Karpas-422 (cell line): ENCODE results near the gene SLC1A2. TPM values are rescaled to one million over a fixed set of nuclear protein-coding genes. Genes with fewer than 3 reads are reported as not detected.

Experiments used
- DNase-seq: peaks from one replicate; pipeline ENCODE4 v3.0.0-alpha.2; 2015
- H2AFZ ChIP-seq: fragments of 200-600 bp; sonication (generic); 2 replicates; pipeline ENCODE4 v1.6.1; 2014; ENCODE audit warnings: antibody characterized with exemption, low read length, mixed read lengths
- H3K27ac ChIP-seq: fragments of 200-600 bp; sonication (generic); 2 replicates; pipeline ENCODE4 v1.5.1; 2014; ENCODE audit warnings: mild to moderate bottlenecking, low read length, moderate library complexity
- H3K27me3 ChIP-seq: fragments of 200-600 bp; sonication (generic); 2 replicates; pipeline ENCODE4 v1.6.1; 2014; ENCODE audit warnings: low read length, mixed read lengths
- H3K36me3 ChIP-seq: fragments of 200-600 bp; sonication (generic); 2 replicates; pipeline ENCODE4 v1.6.1; 2014; ENCODE audit warnings: low read length, mixed read lengths; ENCODE audit not compliant: insufficient read depth
- H3K4me1 ChIP-seq: fragments of 200-600 bp; sonication (generic); 2 replicates; pipeline ENCODE4 v1.6.1; 2014; ENCODE audit warnings: mild to moderate bottlenecking, low read length, mixed read lengths
- H3K4me2 ChIP-seq: fragments of 200-600 bp; sonication (generic); 2 replicates; pipeline ENCODE4 v1.6.1; 2014; ENCODE audit warnings: low read length, low read depth, mild to moderate bottlenecking; ENCODE audit not compliant: poor library complexity, severe bottlenecking
- H3K4me3 ChIP-seq: fragments of 200-600 bp; sonication (generic); 2 replicates; pipeline ENCODE4 v1.5.1; 2014; ENCODE audit warnings: mild to moderate bottlenecking, antibody characterized with exemption, low read length, mixed read lengths
- H3K79me2 ChIP-seq: fragments of 200-600 bp; sonication (generic); 2 replicates; pipeline ENCODE4 v1.6.1; 2014; ENCODE audit warnings: mild to moderate bottlenecking, low read length, mixed read lengths
- H3K9ac ChIP-seq: fragments of 200-600 bp; sonication (generic); 2 replicates; pipeline ENCODE4 v1.6.0; 2014; ENCODE audit warnings: low read length
- H3K9me2 ChIP-seq: fragments of 200-600 bp; sonication (generic), shearing (Covaris generic); replicated peaks from 2 replicates; pipeline ENCODE4 v1.6.0; 2014; ENCODE audit warnings: mild to moderate bottlenecking, low read length, moderate library complexity; ENCODE audit not compliant: insufficient read depth
- H3K9me3 ChIP-seq: fragments of 300-700, 200-600 bp; sonication (generic); 2 replicates; pipeline ENCODE4 v1.6.1; 2014; ENCODE audit warnings: low read length, mixed read lengths
- H4K20me1 ChIP-seq: fragments of 200-600 bp; sonication (generic); 2 replicates; pipeline ENCODE4 v1.6.1; 2014; ENCODE audit warnings: mild to moderate bottlenecking, antibody characterized with exemption, low read length, low read depth; ENCODE audit not compliant: insufficient read depth
- total RNA-seq: library from RNA; depleted of rRNA; stranded (reverse); fragments of >200 nt; shearing (Covaris generic); gene quantifications from 2 replicates; pipeline ENCODE4 v1.2.3, GENCODE V29; 2014; ENCODE audit warnings: low replicate concordance

The SLC1A2 gene
- total RNA-seq, 1 experiment from 2014 or later: not detected

- Histone ChIP-seq H3K27me3 (no peaks in the 10 kb centered on the region), H3K9me3 (no peaks in the 10 kb centered on the region), H3K27ac (no peak overlapping the region), H4K20me1 (no peaks in the 10 kb centered on the region), H3K9me2 (no peaks in the 10 kb centered on the region), H3K36me3 (no peaks in the 10 kb centered on the region), H3K4me3 (no peak overlapping the region), H3K79me2 (no peaks in the 10 kb centered on the region), H2AFZ (no peak overlapping the region), H3K4me2 (no peak overlapping the region), H3K9ac (no peak overlapping the region), H3K4me1 (no peaks in the 10 kb centered on the region)
- DNase-seq: no peak
Observed at GRCh38 chr11:35214792-35215193, 204.6 kb downstream of the SLC1A2 start.

DNA sequence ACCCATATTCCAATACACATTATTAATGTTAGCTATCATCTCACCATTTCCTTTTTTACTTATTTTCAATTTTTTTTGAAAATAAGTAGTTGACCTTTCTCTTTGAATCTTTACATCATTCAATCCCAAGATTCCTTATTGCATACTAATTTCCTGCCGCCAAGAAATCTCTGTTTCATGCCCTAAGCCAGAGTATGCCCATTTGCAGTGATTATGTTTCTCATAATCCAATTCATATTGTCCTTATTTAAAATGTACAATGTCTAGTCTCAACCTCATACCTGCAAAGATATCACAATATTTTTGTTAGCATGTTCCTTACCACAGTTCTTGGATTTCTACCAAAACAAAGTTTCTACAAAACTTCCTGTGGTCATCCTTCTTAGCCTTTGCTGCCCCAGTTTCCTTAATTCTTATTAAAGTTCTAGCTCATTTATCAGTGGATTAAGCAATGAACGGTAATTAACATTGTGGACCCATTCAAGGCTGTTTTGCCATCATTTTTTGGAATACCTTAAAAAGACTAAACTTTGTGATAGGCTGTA, 205.1 kb downstream of the SLC1A2 start:
- DNase-seq: no peak
- H3K4me3 ChIP-seq: no peak overlapping the region
- H3K4me1 ChIP-seq: no peaks in the 10 kb centered on the region
- H3K36me3 ChIP-seq: no peaks in the 10 kb centered on the region
- no peaks in the 10 kb centered on the region for H4K20me1 ChIP-seq
- no peak overlapping the region for H3K4me2 ChIP-seq
- H2AFZ ChIP-seq: no peak overlapping the region
- H3K9me2 ChIP-seq: no peaks in the 10 kb centered on the region
- H3K27me3 ChIP-seq: no peaks in the 10 kb centered on the region
- H3K79me2 ChIP-seq: no peaks in the 10 kb centered on the region
- H3K27ac ChIP-seq: no peak overlapping the region
- no peak overlapping the region for H3K9ac ChIP-seq
- H3K9me3 ChIP-seq: no peaks in the 10 kb centered on the region

DNA sequence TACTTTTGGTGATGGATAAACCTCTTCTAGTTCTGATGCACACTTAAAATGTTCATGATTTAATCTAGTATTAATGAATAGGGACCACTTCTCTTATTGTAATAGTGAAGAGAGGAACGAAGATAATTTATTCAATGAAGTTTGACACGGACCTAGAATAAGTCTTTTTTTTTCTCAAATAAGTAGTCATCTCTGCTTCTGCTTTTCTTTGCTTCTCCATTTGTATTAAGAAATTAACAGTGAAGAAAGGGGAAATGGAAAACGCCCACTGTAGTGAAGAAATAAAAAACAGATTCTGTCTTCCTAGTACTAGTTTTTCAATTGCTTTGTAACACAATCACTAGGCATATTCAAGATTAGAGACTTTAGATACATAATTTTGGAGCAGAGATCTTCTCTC, 207.4 kb downstream of the SLC1A2 start:
- Histone ChIP-seq H3K9me3 (no peaks in the 10 kb centered on the region), H3K9me2 (no peaks in the 10 kb centered on the region), H3K79me2 (no peaks in the 10 kb centered on the region), H3K36me3 (no peaks in the 10 kb centered on the region), H2AFZ (no peak overlapping the region), H3K27ac (no peak overlapping the region), H3K4me1 (no peaks in the 10 kb centered on the region), H3K4me2 (no peak overlapping the region), H3K9ac (no peak overlapping the region), H3K27me3 (no peaks in the 10 kb centered on the region), H3K4me3 (no peak overlapping the region), H4K20me1 (no peaks in the 10 kb centered on the region)
- DNase-seq: peak; percentile 50

DNA sequence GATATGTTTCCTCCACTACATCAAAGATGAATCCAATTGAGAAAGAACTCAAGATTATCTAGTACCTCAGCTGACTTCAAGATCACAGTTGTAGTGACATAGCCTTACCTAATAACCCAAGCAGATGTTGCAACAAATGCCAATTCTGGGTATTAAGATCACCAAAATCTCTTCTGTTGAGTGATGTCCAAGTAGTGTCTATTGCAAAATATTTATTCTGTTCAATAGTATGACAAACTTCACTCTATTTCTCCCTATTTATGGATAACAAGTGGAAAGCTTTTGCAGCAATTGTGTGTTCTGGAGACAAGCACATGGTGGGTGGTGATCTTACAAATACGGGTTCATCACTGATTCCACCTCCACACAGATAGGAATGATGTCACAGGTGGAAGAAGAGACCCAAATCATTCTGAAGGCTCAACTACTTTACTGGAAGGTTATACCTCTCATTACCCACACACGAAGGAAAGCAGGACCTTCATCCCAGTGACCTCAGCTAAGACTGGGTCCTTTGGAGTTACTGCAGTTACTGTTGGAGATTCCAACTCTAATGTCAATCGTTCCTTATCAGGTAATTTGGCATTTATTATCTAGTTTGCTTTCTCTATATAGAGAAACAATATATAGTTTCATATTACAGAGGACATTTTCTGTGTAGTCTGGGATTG, 208.3 kb downstream of the SLC1A2 start:
- Histone ChIP-seq H3K9me2 (no peaks in the 10 kb centered on the region), H3K4me1 (no peaks in the 10 kb centered on the region), H3K27me3 (no peaks in the 10 kb centered on the region), H3K4me2 (no peak overlapping the region), H3K27ac (no peak overlapping the region), H3K79me2 (no peaks in the 10 kb centered on the region), H3K4me3 (no peak overlapping the region), H4K20me1 (no peaks in the 10 kb centered on the region), H2AFZ (no peak overlapping the region), H3K9ac (no peak overlapping the region), H3K36me3 (no peaks in the 10 kb centered on the region), H3K9me3 (no peaks in the 10 kb centered on the region)
- DNase-seq: no peak

GRCh38 chr11:35208795-35209194, 210.6 kb downstream of the SLC1A2 start:
- Histone ChIP-seq H3K9me2 (no peaks in the 10 kb centered on the region), H3K9ac (no peak overlapping the region), H3K27ac (no peak overlapping the region), H3K9me3 (no peaks in the 10 kb centered on the region), H3K27me3 (no peaks in the 10 kb centered on the region), H3K36me3 (no peaks in the 10 kb centered on the region), H3K79me2 (no peaks in the 10 kb centered on the region), H3K4me3 (no peak overlapping the region), H4K20me1 (no peaks in the 10 kb centered on the region), H3K4me1 (no peaks in the 10 kb centered on the region), H3K4me2 (no peak overlapping the region), H2AFZ (no peak overlapping the region)
- no peak for DNase-seq

- no peak overlapping the region for H3K9ac ChIP-seq
- no peaks in the 10 kb centered on the region for H3K36me3 ChIP-seq
- H3K9me2 ChIP-seq: no peaks in the 10 kb centered on the region
- H3K27ac ChIP-seq: no peak overlapping the region
- DNase-seq: no peak
- no peaks in the 10 kb centered on the region for H3K4me1 ChIP-seq
- H3K4me3 ChIP-seq: no peak overlapping the region
- no peaks in the 10 kb centered on the region for H3K9me3 ChIP-seq
- H2AFZ ChIP-seq: no peak overlapping the region
- H3K27me3 ChIP-seq: no peaks in the 10 kb centered on the region
- H3K79me2 ChIP-seq: no peaks in the 10 kb centered on the region
- H4K20me1 ChIP-seq: no peaks in the 10 kb centered on the region
- H3K4me2 ChIP-seq: no peak overlapping the region
Observed at GRCh38 chr11:35207471-35208403, 211.6 kb downstream of the SLC1A2 start.

DNA sequence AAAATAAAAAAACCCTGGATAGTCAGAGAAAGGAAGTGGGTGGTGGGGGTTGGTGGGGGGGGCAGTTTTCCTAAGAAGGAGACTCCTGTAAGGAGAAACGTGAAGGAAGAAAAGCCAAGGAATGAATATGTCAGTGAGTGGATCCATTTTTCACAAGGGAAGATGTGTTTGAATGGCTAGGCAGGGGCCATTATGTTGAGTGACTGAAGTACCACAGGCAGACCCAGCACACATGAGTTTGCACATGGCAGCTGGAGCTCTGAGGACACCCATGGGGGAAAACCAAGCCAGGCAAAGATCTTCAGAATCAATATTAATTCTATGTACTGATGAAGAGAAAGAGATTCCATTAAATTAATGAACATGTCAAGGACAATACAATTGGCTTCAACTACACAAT, 212.7 kb downstream of the SLC1A2 start:
- Histone ChIP-seq H3K9me3 (no peaks in the 10 kb centered on the region), H3K4me2 (no peak overlapping the region), H3K9ac (no peak overlapping the region), H3K27ac (no peak overlapping the region), H4K20me1 (no peaks in the 10 kb centered on the region), H3K4me3 (no peak overlapping the region), H3K36me3 (no peaks in the 10 kb centered on the region), H3K9me2 (no peaks in the 10 kb centered on the region), H2AFZ (no peak overlapping the region), H3K27me3 (no peaks in the 10 kb centered on the region), H3K4me1 (no peaks in the 10 kb centered on the region), H3K79me2 (no peaks in the 10 kb centered on the region)
- no peak for DNase-seq

- no peak overlapping the region for H3K4me3 ChIP-seq
- no peaks in the 10 kb centered on the region for H3K79me2 ChIP-seq
- H3K27ac ChIP-seq: no peak overlapping the region
Observed at GRCh38 chr11:35204614-35205013, 214.7 kb downstream of the SLC1A2 start.

More at GRCh38 chr11:35204614-35205013, 214.7 kb downstream of the SLC1A2 start:
- H4K20me1 ChIP-seq: no peaks in the 10 kb centered on the region
- no peaks in the 10 kb centered on the region for H3K9me2 ChIP-seq
- H3K9ac ChIP-seq: no peak overlapping the region
- H3K9me3 ChIP-seq: no peaks in the 10 kb centered on the region
- no peaks in the 10 kb centered on the region for H3K4me1 ChIP-seq
- H3K27me3 ChIP-seq: no peaks in the 10 kb centered on the region
- H3K36me3 ChIP-seq: no peaks in the 10 kb centered on the region
- H2AFZ ChIP-seq: no peak overlapping the region
- no peak for DNase-seq
- H3K4me2 ChIP-seq: no peak overlapping the region
